HTERT RPE-1 (cell line): ENCODE results near the gene UNC5B.

Experiments used
- in situ Hi-C: fragments of 300-500 bp; cut with MboI; formaldehyde crosslinking; loops from 4 replicates; pipeline ENCODE4 v1.14.3; 2020; ENCODE audit warnings: low sequenced_read_pairs

Gene UNC5B

DNA sequence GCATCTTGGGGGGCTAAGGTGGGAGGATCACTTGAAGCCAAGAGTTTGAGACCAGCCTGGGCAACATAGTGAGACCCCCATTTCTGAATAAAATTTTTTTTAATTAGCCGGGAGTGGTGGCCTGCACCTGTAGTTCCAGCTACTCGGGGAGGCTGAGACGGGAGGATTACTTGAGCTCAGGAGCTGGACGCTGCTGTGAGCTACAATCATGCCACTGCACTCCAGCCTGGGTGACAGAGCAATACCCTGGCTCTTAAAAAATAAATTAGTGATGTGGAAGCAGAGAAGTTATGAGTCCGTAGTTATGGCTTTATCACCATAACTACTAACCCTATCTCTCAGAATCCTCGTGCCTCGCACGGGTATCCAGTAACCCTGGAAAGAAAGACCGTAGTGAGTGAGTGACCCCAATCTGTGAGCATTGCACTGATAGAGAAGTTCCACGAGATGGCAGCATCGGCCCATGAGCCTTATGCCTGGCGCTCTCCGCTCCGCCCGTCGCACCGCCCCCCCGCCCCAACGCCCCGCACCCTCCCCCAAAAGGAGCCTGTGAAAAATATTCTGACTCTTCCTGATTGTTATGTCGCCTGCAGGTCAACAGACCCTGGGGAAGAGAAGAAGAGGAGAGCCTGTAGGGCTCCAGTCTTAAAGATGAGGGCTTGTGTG is 101.8 kb downstream of the UNC5B start:
- in situ Hi-C loops = no loop called here

GRCh38 chr10:71314694-71315225 is 102.4 kb downstream of the UNC5B start:
- in situ Hi-C loops = no loop called here

- in situ Hi-C loops = no loop called here
Observed at GRCh38 chr10:71316056-71316785, 103.9 kb downstream of the UNC5B start.

DNA sequence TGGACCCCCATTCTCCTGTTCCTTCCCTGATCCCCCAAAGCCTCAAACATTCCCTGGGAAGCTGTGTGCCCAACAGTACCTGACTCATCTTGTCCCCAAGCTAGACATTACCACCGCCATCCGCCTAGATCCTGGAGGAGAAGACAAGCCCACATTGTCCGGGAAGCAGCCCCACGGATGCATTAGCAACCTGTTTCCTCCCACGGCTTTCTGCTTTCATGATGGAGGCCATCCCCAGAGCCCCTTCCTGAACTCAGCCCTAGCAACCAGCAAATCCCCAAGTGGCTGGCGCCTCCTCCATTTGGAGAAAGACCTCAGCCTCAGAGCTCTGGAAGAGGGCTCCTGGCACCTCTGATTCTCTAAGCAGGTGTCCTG is 104.4 kb downstream of the UNC5B start:
- in situ Hi-C loops = no loop called here

- in situ Hi-C loops = no loop called here
Observed at GRCh38 chr10:71317739-71318138, 105.4 kb downstream of the UNC5B start.

GRCh38 chr10:71319042-71319799 is 106.9 kb downstream of the UNC5B start, which contains the start of gene SLC29A3:
Gene SLC29A3 (plus strand): TSS chr10:71319259. CDS start chr10:71319310, 51 bp downstream.
- in situ Hi-C loops = no loop called here

GRCh38 chr10:71319800-71320392 is 107.5 kb downstream of the UNC5B start:
- in situ Hi-C loops = no loop called here

- in situ Hi-C loops = no loop called here
Observed at GRCh38 chr10:71320592-71320991, 108.2 kb downstream of the UNC5B start.

- in situ Hi-C loops = no loop called here
Observed at GRCh38 chr10:71321386-71321785, 109.0 kb downstream of the UNC5B start.

- in situ Hi-C loops = no loop called here
Observed at GRCh38 chr10:71323407-71323806, 111.0 kb downstream of the UNC5B start.

GRCh38 chr10:71324743-71325142 is 112.4 kb downstream of the UNC5B start:
- in situ Hi-C loops = no loop called here

GRCh38 chr10:71325267-71325666 is 112.9 kb downstream of the UNC5B start:
- in situ Hi-C loops = no loop called here

DNA sequence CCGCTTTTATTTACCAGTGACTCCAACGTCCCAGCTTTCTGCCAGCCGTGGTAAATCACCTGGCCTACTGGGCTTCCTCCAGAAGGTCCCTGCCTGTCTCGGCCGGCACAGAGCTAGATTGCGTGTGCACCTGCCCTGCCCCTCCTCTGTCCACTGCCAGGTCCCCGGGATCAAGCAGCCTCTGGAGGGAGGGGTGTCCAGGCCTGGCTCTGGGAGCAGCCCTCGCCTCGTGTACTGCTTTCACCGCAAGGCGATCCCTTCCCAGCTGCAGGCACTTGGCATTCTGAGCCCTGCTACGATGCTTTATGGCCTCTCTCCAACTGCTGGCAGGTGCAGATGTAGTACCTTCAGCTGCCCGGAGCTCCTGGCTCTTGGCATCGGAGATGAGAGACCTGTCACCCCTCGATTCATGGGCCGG is 114.1 kb downstream of the UNC5B start:
- in situ Hi-C loops = no loop called here

DNA sequence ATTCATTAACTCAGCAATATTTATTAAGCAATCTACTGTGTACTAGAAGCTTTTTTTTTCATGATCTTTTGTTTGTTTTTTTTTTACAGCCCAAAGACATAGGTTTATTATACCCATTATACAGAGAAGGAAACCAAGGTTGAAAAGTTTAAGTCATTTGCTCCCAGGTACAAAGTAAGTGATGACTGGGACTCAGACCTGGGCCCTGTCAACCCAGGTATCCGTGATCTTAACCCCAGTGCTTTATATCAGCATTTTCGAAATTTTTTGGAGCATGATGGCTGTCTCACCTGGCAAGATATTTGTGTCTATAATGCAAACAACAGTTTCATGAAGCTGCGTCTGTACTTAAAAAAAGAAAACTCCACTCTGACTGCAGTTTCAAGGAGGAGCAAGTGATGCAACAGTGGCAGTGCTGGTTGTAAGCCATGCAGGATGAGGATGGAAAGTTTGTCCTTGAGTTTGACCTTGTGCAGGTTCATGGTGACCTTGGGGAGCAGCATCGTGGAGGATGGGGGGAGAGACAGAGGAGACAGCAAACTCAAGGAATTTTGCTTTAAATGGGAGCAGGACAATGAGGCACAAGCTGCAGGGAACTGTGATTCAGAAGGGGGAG is 118.5 kb downstream of the UNC5B start:
- in situ Hi-C loops = no loop called here

DNA sequence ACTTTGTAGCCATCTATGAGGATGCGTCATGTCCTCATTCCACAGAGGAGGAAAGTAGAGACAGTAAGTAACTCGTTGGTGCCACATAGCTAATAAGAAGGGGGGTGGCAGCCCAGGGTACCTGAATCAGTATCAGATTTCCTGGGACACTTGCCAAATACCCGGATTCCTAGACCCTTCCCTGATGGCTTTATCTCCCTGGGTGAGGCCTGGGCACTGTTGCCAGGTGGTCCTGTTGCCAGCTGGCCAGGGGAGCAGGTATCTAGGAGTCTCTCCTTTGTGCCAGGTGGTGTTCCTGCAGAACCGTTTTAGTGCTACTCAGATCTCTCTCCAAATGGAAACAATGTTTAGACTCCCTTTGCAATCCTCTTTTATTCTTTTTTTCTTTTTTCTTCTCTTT is 119.4 kb downstream of the UNC5B start:
- in situ Hi-C loops = no loop called here

GRCh38 chr10:71332466-71332865 is 120.1 kb downstream of the UNC5B start:
- in situ Hi-C loops = no loop called here

- in situ Hi-C loops = no loop called here
Observed at GRCh38 chr10:71333129-71333887, 120.9 kb downstream of the UNC5B start.

DNA sequence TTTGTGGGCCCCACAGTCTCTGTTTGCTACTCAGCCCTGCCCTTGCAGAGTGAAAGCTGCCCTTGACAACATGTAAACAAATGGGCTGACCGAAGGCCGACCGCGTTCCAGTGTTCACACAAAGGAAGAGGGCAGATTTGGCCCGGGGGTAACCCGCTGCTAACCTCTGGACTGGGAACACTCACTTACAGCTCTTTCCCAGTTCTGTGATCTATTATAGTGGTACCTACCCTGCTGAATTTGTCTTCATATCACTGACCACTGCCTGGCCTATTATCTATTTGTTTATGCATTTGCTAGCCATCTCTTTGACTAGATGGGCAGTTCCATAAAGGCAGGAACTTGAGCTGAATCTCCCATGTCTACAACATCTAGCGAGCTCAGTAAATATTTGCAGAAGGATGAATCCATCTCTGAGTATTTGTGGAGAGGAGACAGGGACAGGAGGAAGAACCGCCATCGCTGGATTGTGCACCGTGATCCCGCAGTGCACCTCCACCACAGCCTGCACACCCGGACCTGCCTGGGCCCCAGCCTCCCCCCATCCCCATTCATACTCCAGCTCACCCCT is 121.9 kb downstream of the UNC5B start:
- in situ Hi-C loops = no loop called here

- in situ Hi-C loops = no loop called here
Observed at GRCh38 chr10:71335173-71335708, 122.9 kb downstream of the UNC5B start.
